GM12891 (cell line): ENCODE results near the gene RIMS1.

Experiments
- PAX5 ChIP-seq: IDR thresholded peaks from 2 replicates; pipeline ENCODE4 v1.6.1; 2011; ENCODE audit warnings: low read length, moderate library complexity, mild to moderate bottlenecking; ENCODE audit not compliant: insufficient read depth, severe bottlenecking
- POLR2A ChIP-seq: IDR thresholded peaks from 2 replicates; pipeline ENCODE4 v1.6.1; 2011; ENCODE audit warnings: low read depth, low read length, control low read depth
- POLR2AphosphoS5 ChIP-seq: IDR thresholded peaks from 2 replicates; pipeline ENCODE4 v1.6.1; 2011; ENCODE audit warnings: low read depth, low read length, control low read depth
- SPI1 ChIP-seq: IDR thresholded peaks from 2 replicates; pipeline ENCODE4 v1.6.1; 2011; ENCODE audit warnings: low read depth, low read length, control low read depth
- TAF1 ChIP-seq: IDR thresholded peaks from 2 replicates; pipeline ENCODE4 v1.6.1; 2011; ENCODE audit warnings: low read depth, low read length, control low read depth

GRCh38 chr6:72149715-72150114, 263.4 kb downstream of the RIMS1 start:
- TF ChIP-seq TAF1 (no peak), POLR2AphosphoS5 (no peak), POLR2A (no peak), PAX5 (no peak), SPI1 (no peak)
